SK-N-SH (cell line): Measurements from ENCODE around the gene AP2A2. TPM values are rescaled to one million over a fixed set of nuclear protein-coding genes. Genes with fewer than 3 reads are reported as not detected.

ENCODE experiments used
- CTCF ChIA-PET: fragments of 300-600, 350-600 bp; formaldehyde crosslinking; extraction: SDS; loops from one replicate; lab custom pipeline; 2021; lab: Yijun Ruan, JAX
- POLR2A ChIA-PET: fragments of 350-600 bp; sonication (Branson Sonifier 250); formaldehyde crosslinking; extraction: SDS; loops from one replicate; lab custom pipeline; 2020; ENCODE audit warnings: antibody characterized with exemption, inconsistent platforms; lab: Yijun Ruan, JAX
- DNase-seq: peaks from one replicate; pipeline ENCODE4 v3.0.0; 2012
- H2AFZ ChIP-seq: fragments of 200-600 bp; sonication (generic); 2 replicates; pipeline ENCODE4 v1.8.1; 2016; ENCODE audit warnings: antibody characterized with exemption, mild to moderate bottlenecking, low read depth
- H3F3A ChIP-seq: fragments of 200-600 bp; sonication (generic); replicated peaks from 2 replicates; pipeline ENCODE3; 2016; ENCODE audit warnings: antibody characterized with exemption, mild to moderate bottlenecking; ENCODE audit not compliant: insufficient read depth
- H3K27ac ChIP-seq, 2 experiments: fragments of 200-500 bp in 1 of 2; fragments of 200-600 bp in 1 of 2; sonication (Bioruptor generic) in 1 of 2; sonication (generic), shearing (Covaris generic) in 1 of 2; 2 replicates each; pipeline versions ENCODE4 v1.5.1 to v1.6.1; 2014 to 2016; ENCODE audit warnings: low read depth in 2 of 2, inconsistent platforms in 1 of 2, low read length in 1 of 2, mild to moderate bottlenecking in 1 of 2, mixed read lengths in 1 of 2
- H3K27me3 ChIP-seq: fragments of 200-600 bp; sonication (generic), shearing (Covaris generic); 2 replicates; pipeline ENCODE4 v1.6.1; 2016; ENCODE audit warnings: mixed run types; ENCODE audit not compliant: insufficient read depth
- H3K36me3 ChIP-seq, 2 experiments: fragments of 200-500 bp in 1 of 2; fragments of 200-600 bp in 1 of 2; sonication (Bioruptor generic) in 1 of 2; sonication (generic) in 1 of 2; replicated peaks in 1 of 2; 2 replicates each; pipeline versions ENCODE3 to v1.5.1; 2014 to 2016; ENCODE audit warnings: low read length in 1 of 2, mild to moderate bottlenecking in 1 of 2; ENCODE audit not compliant: insufficient read depth in 2 of 2, control insufficient read depth in 1 of 2
- H3K4me1 ChIP-seq, 2 experiments: fragments of 200-500 bp in 1 of 2; fragments of 200-600 bp in 1 of 2; sonication (Bioruptor generic) in 1 of 2; sonication (generic), shearing (Covaris generic) in 1 of 2; 2 replicates each; pipeline versions ENCODE4 v1.5.1 to v1.6.1; 2014 to 2016; ENCODE audit warnings: low read depth in 1 of 2, low read length in 1 of 2, mixed run types in 1 of 2; ENCODE audit not compliant: insufficient read depth in 2 of 2, control insufficient read depth in 1 of 2
- H3K4me2 ChIP-seq: fragments of 200-600 bp; sonication (generic), shearing (Covaris generic); 2 replicates; pipeline ENCODE4 v1.6.1; 2017; ENCODE audit warnings: mixed run types
- H3K4me3 ChIP-seq, 2 experiments: fragments of 200-500 bp in 1 of 2; fragments of 200-600 bp in 1 of 2; sonication (Bioruptor generic) in 1 of 2; sonication (generic), shearing (Covaris generic) in 1 of 2; 2 replicates each; pipeline versions ENCODE4 v1.5.1 to v1.8.1; 2014 to 2016; ENCODE audit warnings: low read depth in 2 of 2, inconsistent platforms in 1 of 2, low read length in 1 of 2, mild to moderate bottlenecking in 1 of 2, mixed read lengths in 1 of 2, moderate library complexity in 1 of 2
- H3K79me2 ChIP-seq: fragments of 200-600 bp; sonication (generic); 2 replicates; pipeline ENCODE4 v1.8.1; 2017; ENCODE audit warnings: mild to moderate bottlenecking; ENCODE audit not compliant: insufficient read depth
- H3K9ac ChIP-seq: fragments of 200-600 bp; sonication (generic); 2 replicates; pipeline ENCODE4 v1.6.1; 2017; ENCODE audit warnings: mixed run types
- H3K9me2 ChIP-seq: fragments of 200-600 bp; sonication (generic); 2 replicates; pipeline ENCODE4 v1.6.1; 2017; ENCODE audit warnings: mixed run types
- H3K9me3 ChIP-seq: fragments of 200-600 bp; sonication (generic); 2 replicates; pipeline ENCODE4 v1.6.1; 2017; ENCODE audit warnings: mixed run types, mild to moderate bottlenecking, moderate library complexity
- H4K20me1 ChIP-seq: fragments of 200-600 bp; sonication (generic); 2 replicates; pipeline ENCODE4 v1.6.1; 2017; ENCODE audit warnings: mild to moderate bottlenecking, mixed run types; ENCODE audit not compliant: insufficient read depth
- EZH2phosphoT487 ChIP-seq: fragments of 200-600 bp; sonication (generic); IDR thresholded peaks from 2 replicates; pipeline ENCODE4 v1.6.1; 2017; ENCODE audit warnings: low read depth, mixed run types, mild to moderate bottlenecking, antibody characterized with exemption, moderate library complexity, borderline replicate concordance
- FOSL2 ChIP-seq: IDR thresholded peaks from 2 replicates; pipeline ENCODE4 v1.4.0; 2012; ENCODE audit warnings: low read depth, mild to moderate bottlenecking, moderate library complexity, borderline replicate concordance
- FOXJ3 ChIP-seq: sonication (generic); formaldehyde crosslinking; IDR thresholded peaks from 2 replicates; pipeline ENCODE4 v1.5.1; 2020; ENCODE audit warnings: mild to moderate bottlenecking, missing genetic modification reagents
- GATA2 ChIP-seq: sonication (generic); formaldehyde crosslinking; IDR thresholded peaks from 2 replicates; pipeline ENCODE4 v1.5.0; 2020; ENCODE audit warnings: mild to moderate bottlenecking, missing genetic modification reagents
- NRF1 ChIP-seq: IDR thresholded peaks from 2 replicates; pipeline ENCODE4 v1.6.1; 2012; ENCODE audit warnings: low read depth, mild to moderate bottlenecking, low read length
- POLR2AphosphoS5 ChIP-seq: IDR thresholded peaks from 2 replicates; pipeline ENCODE4 v1.6.1; 2012; ENCODE audit warnings: low read depth, low read length
- RCOR1 ChIP-seq: fragments of 150-350 bp; IDR thresholded peaks from 2 replicates; pipeline ENCODE4 v1.6.1; 2017; ENCODE audit warnings: antibody characterized with exemption, low read length
- RFX5 ChIP-seq: IDR thresholded peaks from 2 replicates; pipeline ENCODE4 v1.6.1; 2012; ENCODE audit warnings: mild to moderate bottlenecking, improper control_type of control experiment, low read length
- RXRA ChIP-seq: IDR thresholded peaks from 2 replicates; pipeline ENCODE4 v1.4.0; 2012; ENCODE audit warnings: low read depth, mild to moderate bottlenecking, borderline replicate concordance
- YY1 ChIP-seq: IDR thresholded peaks from 2 replicates; pipeline ENCODE4 v1.4.0; 2012; ENCODE audit warnings: low read depth, mild to moderate bottlenecking
- WGBS: methylation state at CpG from one replicate; pipeline ENCODE4 v1.1.6; 2017; ENCODE audit warnings: low lambda C conversion rate; 5-methylcytosine and 5-hydroxymethylcytosine counted together
- polyA plus RNA-seq, 3 experiments: library from polyadenylated mRNA; depleted of rRNA; stranded (reverse); fragments of >200 nt; gene quantifications; 2 replicates each; pipeline ENCODE4 v1.2.3, GENCODE V29; 2012
- TF ChIP-seq, protein P1 (sequence below): IDR thresholded peaks from 2 replicates; pipeline ENCODE4 v1.6.1; 2012; ENCODE audit warnings: mild to moderate bottlenecking, low read depth, low read length, moderate library complexity
- TF ChIP-seq, protein P2 (sequence below): fragments of 150-350 bp; IDR thresholded peaks from 2 replicates; pipeline ENCODE4 v1.6.1; 2016; ENCODE audit warnings: mild to moderate bottlenecking, low read depth, low read length
- TF ChIP-seq, protein P3 (sequence below): IDR thresholded peaks from 2 replicates; pipeline ENCODE4 v1.4.0; 2012; ENCODE audit warnings: low read depth
- TF ChIP-seq, protein P4 (sequence below): fragments of 200-600 bp; sonication (generic); IDR thresholded peaks from 2 replicates; pipeline ENCODE4 v1.6.1; 2017; ENCODE audit warnings: antibody characterized with exemption, mild to moderate bottlenecking, moderate library complexity

AP2A2 gene
- polyA plus RNA-seq, 1 of the 3 experiments (the other 2 are of a cell fraction): 42.7 TPM

DNA sequence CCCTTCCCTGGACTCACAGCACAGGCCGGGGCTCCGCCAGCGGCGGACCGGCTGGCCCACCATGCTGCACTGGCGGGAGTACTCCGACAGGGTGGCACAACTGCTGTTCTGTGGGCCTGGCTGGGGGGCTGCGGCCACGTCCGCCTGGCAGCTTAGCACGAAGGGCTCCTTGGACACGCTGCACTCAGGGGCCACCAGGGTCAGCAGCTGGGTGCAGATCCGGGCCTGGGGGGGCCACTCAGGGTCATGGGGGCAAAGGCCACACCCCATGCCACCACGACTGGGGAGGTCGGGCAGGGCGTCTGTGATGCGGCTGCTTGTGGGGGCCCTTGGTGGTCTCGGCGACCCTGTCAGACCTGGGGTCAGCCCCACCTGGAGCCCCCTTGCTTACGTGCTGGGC lies 104.9 kb downstream of the AP2A2 start (continued):
- TF ChIP-seq, protein P1, sequence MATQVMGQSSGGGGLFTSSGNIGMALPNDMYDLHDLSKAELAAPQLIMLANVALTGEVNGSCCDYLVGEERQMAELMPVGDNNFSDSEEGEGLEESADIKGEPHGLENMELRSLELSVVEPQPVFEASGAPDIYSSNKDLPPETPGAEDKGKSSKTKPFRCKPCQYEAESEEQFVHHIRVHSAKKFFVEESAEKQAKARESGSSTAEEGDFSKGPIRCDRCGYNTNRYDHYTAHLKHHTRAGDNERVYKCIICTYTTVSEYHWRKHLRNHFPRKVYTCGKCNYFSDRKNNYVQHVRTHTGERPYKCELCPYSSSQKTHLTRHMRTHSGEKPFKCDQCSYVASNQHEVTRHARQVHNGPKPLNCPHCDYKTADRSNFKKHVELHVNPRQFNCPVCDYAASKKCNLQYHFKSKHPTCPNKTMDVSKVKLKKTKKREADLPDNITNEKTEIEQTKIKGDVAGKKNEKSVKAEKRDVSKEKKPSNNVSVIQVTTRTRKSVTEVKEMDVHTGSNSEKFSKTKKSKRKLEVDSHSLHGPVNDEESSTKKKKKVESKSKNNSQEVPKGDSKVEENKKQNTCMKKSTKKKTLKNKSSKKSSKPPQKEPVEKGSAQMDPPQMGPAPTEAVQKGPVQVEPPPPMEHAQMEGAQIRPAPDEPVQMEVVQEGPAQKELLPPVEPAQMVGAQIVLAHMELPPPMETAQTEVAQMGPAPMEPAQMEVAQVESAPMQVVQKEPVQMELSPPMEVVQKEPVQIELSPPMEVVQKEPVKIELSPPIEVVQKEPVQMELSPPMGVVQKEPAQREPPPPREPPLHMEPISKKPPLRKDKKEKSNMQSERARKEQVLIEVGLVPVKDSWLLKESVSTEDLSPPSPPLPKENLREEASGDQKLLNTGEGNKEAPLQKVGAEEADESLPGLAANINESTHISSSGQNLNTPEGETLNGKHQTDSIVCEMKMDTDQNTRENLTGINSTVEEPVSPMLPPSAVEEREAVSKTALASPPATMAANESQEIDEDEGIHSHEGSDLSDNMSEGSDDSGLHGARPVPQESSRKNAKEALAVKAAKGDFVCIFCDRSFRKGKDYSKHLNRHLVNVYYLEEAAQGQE: no peak
- TF ChIP-seq, protein P2, sequence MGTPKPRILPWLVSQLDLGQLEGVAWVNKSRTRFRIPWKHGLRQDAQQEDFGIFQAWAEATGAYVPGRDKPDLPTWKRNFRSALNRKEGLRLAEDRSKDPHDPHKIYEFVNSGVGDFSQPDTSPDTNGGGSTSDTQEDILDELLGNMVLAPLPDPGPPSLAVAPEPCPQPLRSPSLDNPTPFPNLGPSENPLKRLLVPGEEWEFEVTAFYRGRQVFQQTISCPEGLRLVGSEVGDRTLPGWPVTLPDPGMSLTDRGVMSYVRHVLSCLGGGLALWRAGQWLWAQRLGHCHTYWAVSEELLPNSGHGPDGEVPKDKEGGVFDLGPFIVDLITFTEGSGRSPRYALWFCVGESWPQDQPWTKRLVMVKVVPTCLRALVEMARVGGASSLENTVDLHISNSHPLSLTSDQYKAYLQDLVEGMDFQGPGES: no peak
- TF ChIP-seq NRF1: no peak
- TF ChIP-seq, protein P3, sequence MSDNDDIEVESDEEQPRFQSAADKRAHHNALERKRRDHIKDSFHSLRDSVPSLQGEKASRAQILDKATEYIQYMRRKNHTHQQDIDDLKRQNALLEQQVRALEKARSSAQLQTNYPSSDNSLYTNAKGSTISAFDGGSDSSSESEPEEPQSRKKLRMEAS: no peak
- TF ChIP-seq YY1: no peak
- TF ChIP-seq EZH2phosphoT487: no peak
- TF ChIP-seq FOXJ3: no peak
- TF ChIP-seq FOSL2: no peak

DNA sequence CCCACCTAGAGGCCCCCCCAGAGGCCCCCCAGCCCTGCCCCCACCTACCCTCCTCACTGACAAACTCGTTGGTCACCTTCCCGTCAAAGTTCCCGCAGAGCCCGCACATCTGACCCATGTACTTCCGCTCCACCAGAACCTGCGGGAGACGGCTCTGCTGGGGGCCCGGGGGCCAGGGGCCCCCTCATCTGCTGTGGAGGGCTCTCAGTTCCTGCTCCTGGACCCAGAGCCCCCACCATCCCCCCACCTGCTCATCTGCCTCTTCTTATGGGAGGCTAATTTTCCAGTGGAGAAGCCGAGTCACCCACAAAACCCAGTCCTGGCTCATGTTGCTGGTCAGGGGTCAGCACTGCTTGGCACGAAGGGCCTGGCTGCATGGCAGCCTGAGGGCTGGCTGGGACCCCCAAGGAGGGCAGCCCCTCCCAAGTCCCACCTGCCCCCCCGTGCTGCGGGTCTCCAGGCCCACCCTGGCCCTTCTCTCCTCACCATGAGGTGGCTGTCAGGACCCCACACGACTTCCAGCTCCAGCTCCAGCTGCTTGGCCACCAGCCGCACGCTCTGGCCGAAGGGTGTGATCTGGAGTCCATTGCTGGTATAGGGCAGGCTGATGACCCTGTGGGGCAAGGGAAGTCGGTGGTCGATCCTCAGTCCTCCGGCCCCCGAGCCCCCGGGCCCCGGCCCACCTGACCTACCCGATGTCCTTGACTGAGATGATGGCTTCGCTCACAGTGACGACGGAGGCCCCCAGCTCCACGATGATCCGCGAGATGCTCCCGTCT lies 105.6 kb downstream of the AP2A2 start:
- CTCF ChIA-PET: no interaction called here
- Histone ChIP-seq H3K79me2 (no peaks in the 10 kb centered on the region), H3K9ac (no peak overlapping the region), H3K9me3 (no peaks in the 10 kb centered on the region), H3K36me3 (no peaks in the 10 kb centered on the region), H3K4me3 (no peak overlapping the region)
- DNase-seq: no peak
- no peak for TF ChIP-seq FOSL2
- TF ChIP-seq RFX5: no peak
- TF ChIP-seq, protein P4, sequence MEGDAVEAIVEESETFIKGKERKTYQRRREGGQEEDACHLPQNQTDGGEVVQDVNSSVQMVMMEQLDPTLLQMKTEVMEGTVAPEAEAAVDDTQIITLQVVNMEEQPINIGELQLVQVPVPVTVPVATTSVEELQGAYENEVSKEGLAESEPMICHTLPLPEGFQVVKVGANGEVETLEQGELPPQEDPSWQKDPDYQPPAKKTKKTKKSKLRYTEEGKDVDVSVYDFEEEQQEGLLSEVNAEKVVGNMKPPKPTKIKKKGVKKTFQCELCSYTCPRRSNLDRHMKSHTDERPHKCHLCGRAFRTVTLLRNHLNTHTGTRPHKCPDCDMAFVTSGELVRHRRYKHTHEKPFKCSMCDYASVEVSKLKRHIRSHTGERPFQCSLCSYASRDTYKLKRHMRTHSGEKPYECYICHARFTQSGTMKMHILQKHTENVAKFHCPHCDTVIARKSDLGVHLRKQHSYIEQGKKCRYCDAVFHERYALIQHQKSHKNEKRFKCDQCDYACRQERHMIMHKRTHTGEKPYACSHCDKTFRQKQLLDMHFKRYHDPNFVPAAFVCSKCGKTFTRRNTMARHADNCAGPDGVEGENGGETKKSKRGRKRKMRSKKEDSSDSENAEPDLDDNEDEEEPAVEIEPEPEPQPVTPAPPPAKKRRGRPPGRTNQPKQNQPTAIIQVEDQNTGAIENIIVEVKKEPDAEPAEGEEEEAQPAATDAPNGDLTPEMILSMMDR: no peak
- TF ChIP-seq POLR2AphosphoS5: no peak
- TF ChIP-seq GATA2 (CRISPR knock-in tag): no peak
- no peak for TF ChIP-seq RCOR1
- TF ChIP-seq EZH2phosphoT487: no peak
- no peak for TF ChIP-seq RXRA
- no peak for TF ChIP-seq NRF1
- TF ChIP-seq, all 33 proteins: peak for 0
- POLR2A ChIA-PET: no interaction called here
- no peak overlapping the region for H2AFZ ChIP-seq
- H3K9me2 ChIP-seq: no peaks in the 10 kb centered on the region
- WGBS: 84% methylated on average over 22 of the region's 30 CpGs
- H4K20me1 ChIP-seq: no peaks in the 10 kb centered on the region
- no peak overlapping the region for H3K4me2 ChIP-seq
- H3K4me1 ChIP-seq: no peaks in the 10 kb centered on the region
- H3K27me3 ChIP-seq: no peaks in the 10 kb centered on the region
- H3F3A ChIP-seq: no peaks in the 10 kb centered on the region
- no peak overlapping the region for H3K27ac ChIP-seq
